Measurements from ENCODE around the gene PUM2. TPM values are rescaled to one million over a fixed set of nuclear protein-coding genes. Genes with fewer than 3 reads are reported as not detected.

Gene PUM2
- total and polyA plus RNA-seq, 2 of the 13 experiments (the other 11 are each of a cell fraction or from before 2014, with no cell fraction given): 69.6 to 69.8 TPM

- Histone ChIP-seq H2AFZ (ENCODE audit: low read length) (no peak overlapping the region), H3K36me3 (replicated peaks in 1 of 2; ENCODE audit: control insufficient read depth in 1 of 2, insufficient read depth in 2 of 2, low read length in 2 of 2) (peaks cover 33 to 80% of the 10 kb centered on the region in 2 experiments), H3K9me3 (ENCODE audit: low read length) (no peaks in the 10 kb centered on the region), H3K79me2 (ENCODE audit: insufficient read depth, low read length) (peaks cover 52% of the 10 kb centered on the region), H3K4me3 (replicated peaks in 1 of 3; ENCODE audit: insufficient read depth in 1 of 3, low read depth in 2 of 3, low read length in 3 of 3) (no peak overlapping the region), H3K4me2 (ENCODE audit: low read depth, low read length) (no peak overlapping the region), H3K9ac (ENCODE audit: insufficient read depth, low read depth, low read length) (no peak overlapping the region), H3K27ac (ENCODE audit: extremely low read length, insufficient read depth, low read length) (no peak overlapping the region), H4K20me1 (ENCODE audit: insufficient read depth, low read length) (peaks cover 13% of the 10 kb centered on the region), H3K27me3 (ENCODE audit: control insufficient read depth in 1 of 2, insufficient read depth in 2 of 2, low read length in 2 of 2) (no peaks in the 10 kb centered on the region), H3K4me1 (ENCODE audit: insufficient read depth, low read length) (no peaks in the 10 kb centered on the region)
- TF ChIP-seq ZNF878 (CRISPR knock-in tag; IDR thresholded peaks at IDR 0.05) (no peak), ZNF121 (CRISPR knock-in tag; IDR thresholded peaks at IDR 0.05) (peak; percentile 42; the same call in 1 of the 2 replicates)
- ATAC-seq (no peak), DNase-seq (ENCODE audit: low spot score) (no peak), FAIRE-seq (no peak)
- ChIA-PET POLR2A (interaction anchor here (0.7 kb wide), 1 partner anchor 21 kb away, joined by 3 read pairs; no protein-coding TSS in a partner anchor), CTCF (ENCODE audit: low intra/inter-chr PET ratio, low total read pairs) (no interaction called here)
- in situ Hi-C loops (cut with HindIII; ENCODE audit: extremely low pct_ligation_motif_present, low pct_unique_long_range_greater_than_20kb): no loop called here
- 97% methylated on average over 4 of the region's 4 CpGs for WGBS (ENCODE audit: low lambda C conversion rate)
- no TSS peak for BruUV-seq (replicated peaks)
- intact Hi-C loops (cut with micrococcal nuclease; ENCODE audit: unreplicated experiment): no loop called here
Measured at GRCh38 chr2:20314562-20315501, 35.8 kb downstream of the PUM2 start.

GRCh38 chr2:20313659-20314058, 37.0 kb downstream of the PUM2 start:
- H3K4me3 ChIP-seq (replicated peaks in 1 of 3; ENCODE audit: insufficient read depth in 1 of 3, low read depth in 2 of 3, low read length in 3 of 3): no peak overlapping the region
- H3K9me3 ChIP-seq (ENCODE audit: low read length): no peaks in the 10 kb centered on the region
- CTCF ChIA-PET (ENCODE audit: low intra/inter-chr PET ratio, low total read pairs): no interaction called here
- POLR2A ChIA-PET: no interaction called here
- H3K27ac ChIP-seq (ENCODE audit: extremely low read length, insufficient read depth, low read length): no peak overlapping the region
- in situ Hi-C loops (cut with HindIII; ENCODE audit: extremely low pct_ligation_motif_present, low pct_unique_long_range_greater_than_20kb): no loop called here
- no peak for TF ChIP-seq ZNF784 (CRISPR knock-in tag; IDR thresholded peaks at IDR 0.05; ENCODE audit: borderline replicate concordance)
- no peak for TF ChIP-seq POLR2AphosphoS5 (IDR thresholded peaks at IDR 0.05; ENCODE audit: low read depth, low read length)
- 0 out of 2 replicates have a peak, but pooled peaks have one; percentile 12 for TF ChIP-seq FOSL2 (CRISPR knock-in tag; IDR thresholded peaks at IDR 0.05)
- no peak for TF ChIP-seq PAF1 (CRISPR knock-in tag; IDR thresholded peaks at IDR 0.05)
- intact Hi-C loops (cut with micrococcal nuclease; ENCODE audit: unreplicated experiment): no loop called here
- DNase-seq (ENCODE audit: low spot score) (no peak), FAIRE-seq (no peak), ATAC-seq (peak; percentile 34; the same call in 2 of the 3 replicates)
- no peak overlapping the region for H3K4me2 ChIP-seq (ENCODE audit: low read depth, low read length)
- no peaks in the 10 kb centered on the region for H3K27me3 ChIP-seq (ENCODE audit: control insufficient read depth in 1 of 2, insufficient read depth in 2 of 2, low read length in 2 of 2)
- BruUV-seq (replicated peaks): no TSS peak
- H3K36me3 ChIP-seq (replicated peaks in 1 of 2; ENCODE audit: control insufficient read depth in 1 of 2, insufficient read depth in 2 of 2, low read length in 2 of 2): peaks cover 32 to 80% of the 10 kb centered on the region in 2 experiments
- H3K9ac ChIP-seq (ENCODE audit: insufficient read depth, low read depth, low read length): no peak overlapping the region
- peaks cover 13% of the 10 kb centered on the region for H4K20me1 ChIP-seq (ENCODE audit: insufficient read depth, low read length)
- H3K79me2 ChIP-seq (ENCODE audit: insufficient read depth, low read length): peaks cover 43% of the 10 kb centered on the region
- 100% methylated on average over 3 of the region's 3 CpGs for WGBS (ENCODE audit: low lambda C conversion rate)
- no peaks in the 10 kb centered on the region for H3K4me1 ChIP-seq (ENCODE audit: insufficient read depth, low read length)
- H2AFZ ChIP-seq (ENCODE audit: low read length): no peak overlapping the region
